ENCODE results near the gene INTS1. TPM values are rescaled to one million over a fixed set of nuclear protein-coding genes. Genes with fewer than 3 reads are reported as not detected.

INTS1 gene
- total RNA-seq, 1 donor from 2014 or later, result 81.9 TPM

- peak overlapping the region; percentile 94 for H3K4me3 Mint-ChIP-seq (ENCODE audit: unreplicated experiment)
- FAIRE-seq (no peak), DNase-seq (ENCODE audit: low read depth) (no peak)
- H3K27ac ChIP-seq (ENCODE audit: low read depth, low read length), result no peak overlapping the region
- H2AFZ ChIP-seq (ENCODE audit: low read depth, low read length), result no peak overlapping the region
- peak overlapping the region; percentile 41 for H3K27ac Mint-ChIP-seq (ENCODE audit: unreplicated experiment)
- H3K27me3 ChIP-seq (ENCODE audit: insufficient read depth, low read length), result no peaks in the 10 kb centered on the region
- peaks cover 8% of the 10 kb centered on the region for H3K4me1 ChIP-seq (ENCODE audit: insufficient read depth, low read length)
- H3K9ac ChIP-seq (ENCODE audit: low read length), result no peak overlapping the region
- peaks cover 2% of the 10 kb centered on the region for H3K4me1 Mint-ChIP-seq (ENCODE audit: low read depth, unreplicated experiment)
- H3K36me3 ChIP-seq (ENCODE audit: insufficient read depth, low read length), result peaks cover 5% of the 10 kb centered on the region
- H3K9me3 Mint-ChIP-seq (ENCODE audit: unreplicated experiment), result no peaks in the 10 kb centered on the region
- H3K9me3 ChIP-seq (ENCODE audit: insufficient read depth, low read depth, low read length), result no peaks in the 10 kb centered on the region
- peaks cover 4% of the 10 kb centered on the region for H3K36me3 Mint-ChIP-seq (ENCODE audit: low read depth, unreplicated experiment)
- peaks cover 37% of the 10 kb centered on the region for H3K79me2 ChIP-seq (ENCODE audit: insufficient read depth, low read length)
- H3K27me3 Mint-ChIP-seq (ENCODE audit: low read depth, unreplicated experiment), result no peaks in the 10 kb centered on the region
- no peak overlapping the region for H3K4me2 ChIP-seq (ENCODE audit: low read length)
- H4K20me1 ChIP-seq (ENCODE audit: insufficient read depth, low read length), result peaks cover 37% of the 10 kb centered on the region
- no peak for TF ChIP-seq CTCF (IDR thresholded peaks at IDR 0.05; ENCODE audit: insufficient read depth, low read depth, low read length)
- TF ChIP-seq EZH2 (IDR thresholded peaks at IDR 0.05; ENCODE audit: insufficient read depth, low read length), result no peak
- H3K4me3 ChIP-seq (ENCODE audit: insufficient read depth, low read depth, low read length), result no peak overlapping the region
These were observed 2.5 kb downstream of the INTS1 start for GRCh38 chr7:1501487-1502270.

- no peaks in the 10 kb centered on the region for H3K9me3 ChIP-seq (ENCODE audit: insufficient read depth, low read depth, low read length)
- no peak overlapping the region for H3K27ac Mint-ChIP-seq (ENCODE audit: unreplicated experiment)
- no peak overlapping the region for H3K4me2 ChIP-seq (ENCODE audit: low read length)
- peaks cover 2% of the 10 kb centered on the region for H3K4me1 Mint-ChIP-seq (ENCODE audit: low read depth, unreplicated experiment)
- no peak overlapping the region for H2AFZ ChIP-seq (ENCODE audit: low read depth, low read length)
- H3K4me3 Mint-ChIP-seq (ENCODE audit: unreplicated experiment), result no peak overlapping the region
- no peaks in the 10 kb centered on the region for H3K27me3 Mint-ChIP-seq (ENCODE audit: low read depth, unreplicated experiment)
- no peaks in the 10 kb centered on the region for H3K27me3 ChIP-seq (ENCODE audit: insufficient read depth, low read length)
- no peak overlapping the region for H3K4me3 ChIP-seq (ENCODE audit: insufficient read depth, low read depth, low read length)
- no peak for FAIRE-seq
- no peaks in the 10 kb centered on the region for H3K9me3 Mint-ChIP-seq (ENCODE audit: unreplicated experiment)
- DNase-seq (ENCODE audit: low read depth), result no peak
- no peak for TF ChIP-seq CTCF (IDR thresholded peaks at IDR 0.05; ENCODE audit: insufficient read depth, low read depth, low read length)
- TF ChIP-seq EZH2 (IDR thresholded peaks at IDR 0.05; ENCODE audit: insufficient read depth, low read length), result no peak
- peaks cover 5% of the 10 kb centered on the region for H3K36me3 ChIP-seq (ENCODE audit: insufficient read depth, low read length)
- H3K4me1 ChIP-seq (ENCODE audit: insufficient read depth, low read length), result peaks cover 8% of the 10 kb centered on the region
- peaks cover 4% of the 10 kb centered on the region for H3K36me3 Mint-ChIP-seq (ENCODE audit: low read depth, unreplicated experiment)
- H3K79me2 ChIP-seq (ENCODE audit: insufficient read depth, low read length), result peaks cover 37% of the 10 kb centered on the region
- peaks cover 37% of the 10 kb centered on the region for H4K20me1 ChIP-seq (ENCODE audit: insufficient read depth, low read length)
- H3K9ac ChIP-seq (ENCODE audit: low read length), result no peak overlapping the region
- H3K27ac ChIP-seq (ENCODE audit: low read depth, low read length), result no peak overlapping the region
These were observed 4.0 kb downstream of the INTS1 start for GRCh38 chr7:1500064-1500807.
